OCI-LY1 (cell line): ENCODE measurements around the gene SPEM1.
A peak's percentile ranks its signal among the peaks of the same experiment; 100 is the strongest.

Experiments used
- H2AFZ ChIP-seq: fragments of 200-600 bp; sonication (generic), shearing (Covaris generic); 2 replicates; pipeline ENCODE4 v1.6.0; 2014; ENCODE audit warnings: antibody characterized with exemption, mild to moderate bottlenecking, low read length
- H3F3A ChIP-seq: fragments of 200-600 bp; sonication (generic), shearing (Covaris generic); 2 replicates; pipeline ENCODE4 v1.6.0; 2014; ENCODE audit warnings: mild to moderate bottlenecking, antibody characterized with exemption, low read length, moderate library complexity; ENCODE audit not compliant: insufficient read depth
- H3K27ac ChIP-seq: fragments of 200-600 bp; sonication (generic); 2 replicates; pipeline ENCODE4 v1.5.1; 2014; ENCODE audit warnings: low read length, mixed run types, mild to moderate bottlenecking, low read depth; ENCODE audit not compliant: poor library complexity, severe bottlenecking
- H3K27me3 ChIP-seq: fragments of 200-600 bp; sonication (generic); 2 replicates; pipeline ENCODE4 v1.6.0; 2014; ENCODE audit warnings: antibody characterized with exemption, mild to moderate bottlenecking, low read length, moderate library complexity; ENCODE audit not compliant: insufficient read depth
- H3K36me3 ChIP-seq: fragments of 200-600 bp; sonication (generic); 2 replicates; pipeline ENCODE4 v1.6.1; 2014; ENCODE audit warnings: mild to moderate bottlenecking, antibody characterized with exemption, low read length, moderate library complexity, mixed read lengths; ENCODE audit not compliant: insufficient read depth
- H3K4me1 ChIP-seq: fragments of 200-600 bp; sonication (generic); 2 replicates; pipeline ENCODE4 v1.5.1; 2014; ENCODE audit warnings: mild to moderate bottlenecking, low read length, moderate library complexity; ENCODE audit not compliant: insufficient read depth, severe bottlenecking
- H3K4me2 ChIP-seq: fragments of 200-600 bp; sonication (generic), shearing (Covaris generic); 2 replicates; pipeline ENCODE4 v1.6.1; 2014; ENCODE audit warnings: low read length
- H3K4me3 ChIP-seq: fragments of 200-600 bp; sonication (generic); 2 replicates; pipeline ENCODE4 v1.5.1; 2014; ENCODE audit warnings: low read length, low read depth, mild to moderate bottlenecking, mixed read lengths; ENCODE audit not compliant: poor library complexity, severe bottlenecking
- H3K79me2 ChIP-seq: fragments of 200-600 bp; shearing (Covaris generic); 2 replicates; pipeline ENCODE4 v1.6.1; 2016; ENCODE audit warnings: mixed run types, low read length, mixed read lengths; ENCODE audit not compliant: insufficient read depth
- H3K9ac ChIP-seq: fragments of 200-600 bp; sonication (generic), shearing (Covaris generic); 2 replicates; pipeline ENCODE4 v1.6.1; 2014; ENCODE audit warnings: mild to moderate bottlenecking, low read length, mixed read lengths
- H3K9me2 ChIP-seq: fragments of 200-600 bp; sonication (generic), shearing (Covaris generic); 2 replicates; pipeline ENCODE4 v1.6.1; 2014; ENCODE audit warnings: low read depth, mild to moderate bottlenecking, low read length, mixed read lengths
- H3K9me3 ChIP-seq: fragments of 200-600 bp; shearing (Covaris generic); 2 replicates; pipeline ENCODE4 v1.6.1; 2014; ENCODE audit warnings: low read length, mixed read lengths
- H4K20me1 ChIP-seq: fragments of 200-600 bp; sonication (generic), shearing (Covaris generic); 2 replicates; pipeline ENCODE4 v1.6.0; 2016; ENCODE audit warnings: mild to moderate bottlenecking, low read length; ENCODE audit not compliant: insufficient read depth
- EZH2 ChIP-seq: fragments of 200-600 bp; sonication (generic), shearing (Covaris generic); IDR thresholded peaks from 2 replicates; pipeline ENCODE4 v1.8.0; 2017; ENCODE audit warnings: borderline replicate concordance, mixed run types, mild to moderate bottlenecking, antibody characterized with exemption, low read length, moderate library complexity, mixed read lengths
- TF ChIP-seq, protein P1 (sequence below): fragments of 200-600 bp; sonication (generic), shearing (Covaris generic); IDR thresholded peaks from 2 replicates; pipeline ENCODE4 v1.5.1; 2017; ENCODE audit warnings: mild to moderate bottlenecking, antibody characterized with exemption, low read length, moderate library complexity, mixed read lengths

The SPEM1 gene

DNA sequence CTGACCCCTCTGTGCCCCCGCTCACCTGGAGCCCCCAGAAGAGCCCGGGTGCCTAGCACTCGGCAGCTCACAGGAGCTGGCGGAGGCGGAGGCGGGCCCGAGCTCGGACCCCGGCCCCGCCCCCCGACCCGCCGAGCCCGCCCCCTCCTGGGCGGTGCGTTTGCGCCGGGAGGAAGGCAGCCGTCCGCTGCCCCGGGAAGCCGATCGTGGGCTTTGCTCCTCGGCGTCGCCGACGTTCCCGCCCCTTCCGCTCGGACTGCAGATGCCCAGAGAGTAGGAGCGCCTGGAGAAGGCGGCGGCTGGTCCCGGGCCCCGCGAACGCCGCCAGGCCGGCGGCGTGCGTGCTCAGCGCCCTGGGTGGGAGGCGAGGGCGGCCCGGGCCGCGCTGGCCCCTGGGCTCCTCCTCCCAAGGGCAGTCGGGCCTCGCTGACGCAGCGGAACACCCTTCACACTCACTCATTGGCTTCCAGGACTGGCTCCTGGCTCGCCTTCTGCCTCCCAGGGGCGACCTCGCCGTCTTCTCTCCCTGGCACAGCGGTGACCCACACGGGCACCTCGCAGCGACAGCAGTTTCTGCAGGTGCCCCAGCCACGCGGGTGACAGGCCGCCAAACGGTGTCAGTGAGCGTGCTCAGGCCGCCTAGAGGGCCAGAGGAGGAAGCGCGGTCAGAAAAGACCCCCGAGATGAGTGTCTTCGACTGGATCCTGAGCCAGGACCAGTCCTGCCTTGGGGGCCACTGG is 25.5 kb upstream of the SPEM1 start, which contains the start of gene PLSCR3:
PLSCR3 (minus strand) TSS at position 74 of the 740 bp plus-strand sequence. CDS start 415 bp downstream, outside the sequence.
- H4K20me1 ChIP-seq = no peaks in the 10 kb centered on the region
- H3K27ac ChIP-seq = no peak within 1 kb of the TSS
- no peaks in the 10 kb centered on the region for H3F3A ChIP-seq
- H3K27me3 ChIP-seq = no peaks in the 10 kb centered on the region
- TF ChIP-seq, protein P1, sequence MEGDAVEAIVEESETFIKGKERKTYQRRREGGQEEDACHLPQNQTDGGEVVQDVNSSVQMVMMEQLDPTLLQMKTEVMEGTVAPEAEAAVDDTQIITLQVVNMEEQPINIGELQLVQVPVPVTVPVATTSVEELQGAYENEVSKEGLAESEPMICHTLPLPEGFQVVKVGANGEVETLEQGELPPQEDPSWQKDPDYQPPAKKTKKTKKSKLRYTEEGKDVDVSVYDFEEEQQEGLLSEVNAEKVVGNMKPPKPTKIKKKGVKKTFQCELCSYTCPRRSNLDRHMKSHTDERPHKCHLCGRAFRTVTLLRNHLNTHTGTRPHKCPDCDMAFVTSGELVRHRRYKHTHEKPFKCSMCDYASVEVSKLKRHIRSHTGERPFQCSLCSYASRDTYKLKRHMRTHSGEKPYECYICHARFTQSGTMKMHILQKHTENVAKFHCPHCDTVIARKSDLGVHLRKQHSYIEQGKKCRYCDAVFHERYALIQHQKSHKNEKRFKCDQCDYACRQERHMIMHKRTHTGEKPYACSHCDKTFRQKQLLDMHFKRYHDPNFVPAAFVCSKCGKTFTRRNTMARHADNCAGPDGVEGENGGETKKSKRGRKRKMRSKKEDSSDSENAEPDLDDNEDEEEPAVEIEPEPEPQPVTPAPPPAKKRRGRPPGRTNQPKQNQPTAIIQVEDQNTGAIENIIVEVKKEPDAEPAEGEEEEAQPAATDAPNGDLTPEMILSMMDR = peak; percentile 33
- no peak for TF ChIP-seq EZH2
- no peak within 1 kb of the TSS for H2AFZ ChIP-seq
- H3K9me3 ChIP-seq = no peaks in the 10 kb centered on the region
- H3K79me2 ChIP-seq = no peaks in the 10 kb centered on the region
- peak within 1 kb of the TSS; percentile 80 for H3K4me2 ChIP-seq
- peak within 1 kb of the TSS; percentile 70 for H3K4me3 ChIP-seq
- no peaks in the 10 kb centered on the region for H3K9me2 ChIP-seq
- no peaks in the 10 kb centered on the region; the same call in 1 of the 2 replicates for H3K36me3 ChIP-seq
- peaks cover 15% of the 10 kb centered on the region for H3K4me1 ChIP-seq
- peak within 1 kb of the TSS; percentile 61 for H3K9ac ChIP-seq

DNA sequence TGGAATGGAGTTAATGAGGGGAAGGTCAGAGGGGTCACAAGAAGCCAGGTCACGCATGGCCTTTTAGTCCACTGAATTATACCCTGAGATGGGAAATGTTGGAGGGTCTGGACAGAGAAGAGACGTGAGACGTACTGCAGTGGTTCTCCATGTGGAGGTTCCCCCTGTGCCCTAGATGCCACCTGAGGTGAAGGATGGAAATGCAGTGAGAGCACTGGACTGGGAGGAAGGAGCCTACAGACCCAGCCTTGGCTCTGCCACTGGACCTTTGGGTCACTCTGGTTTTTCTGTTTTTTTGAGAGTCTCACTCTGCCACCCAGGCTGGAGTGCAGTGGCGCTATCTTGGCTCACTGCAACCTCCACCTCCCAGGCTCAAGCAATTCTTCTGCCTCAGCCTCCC is 24.0 kb upstream of the SPEM1 start:
- no peaks in the 10 kb centered on the region for H4K20me1 ChIP-seq
- H3F3A ChIP-seq = no peaks in the 10 kb centered on the region
- peaks cover 15% of the 10 kb centered on the region for H3K4me1 ChIP-seq
- no peak overlapping the region for H3K4me3 ChIP-seq
- H3K27ac ChIP-seq = no peak overlapping the region
- H3K36me3 ChIP-seq = no peaks in the 10 kb centered on the region; the same call in 1 of the 2 replicates
- H2AFZ ChIP-seq = no peak overlapping the region
- H3K79me2 ChIP-seq = no peaks in the 10 kb centered on the region
- no peak overlapping the region for H3K9ac ChIP-seq
- H3K9me2 ChIP-seq = no peaks in the 10 kb centered on the region
- H3K4me2 ChIP-seq = no peak overlapping the region
- no peaks in the 10 kb centered on the region for H3K27me3 ChIP-seq
- no peak for TF ChIP-seq EZH2
- TF ChIP-seq, protein P1 = no peak
- no peaks in the 10 kb centered on the region for H3K9me3 ChIP-seq

DNA sequence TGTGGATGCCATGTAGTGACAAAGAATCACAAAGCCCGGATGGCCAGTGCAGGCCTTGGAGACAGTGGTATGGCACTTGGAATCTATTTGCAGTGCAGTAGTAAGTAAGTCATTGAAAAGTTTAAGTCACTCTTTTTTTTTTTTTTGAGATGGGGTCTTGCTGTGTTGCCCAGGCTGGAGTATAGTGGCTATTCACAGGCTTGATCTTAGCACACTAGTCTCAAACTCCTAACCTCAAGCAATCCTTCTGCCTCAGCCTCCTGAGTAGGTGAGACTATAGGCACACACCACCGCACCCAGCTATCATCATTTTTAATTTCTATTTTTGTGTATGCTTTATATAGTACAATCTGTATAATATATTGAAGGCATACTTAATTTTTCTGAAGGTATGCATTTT is 21.5 kb upstream of the SPEM1 start:
- Histone ChIP-seq H3F3A (no peaks in the 10 kb centered on the region), H3K36me3 (no peaks in the 10 kb centered on the region), H3K9ac (no peak overlapping the region), H3K79me2 (no peaks in the 10 kb centered on the region), H3K4me3 (no peak overlapping the region), H3K27me3 (no peaks in the 10 kb centered on the region), H3K9me2 (no peaks in the 10 kb centered on the region), H3K4me1 (peaks cover 18% of the 10 kb centered on the region), H3K9me3 (no peaks in the 10 kb centered on the region), H3K27ac (no peak overlapping the region), H2AFZ (no peak overlapping the region), H3K4me2 (no peak overlapping the region), H4K20me1 (no peaks in the 10 kb centered on the region)
- TF ChIP-seq, protein P1 = no peak
- no peak for TF ChIP-seq EZH2
